Measurements from ENCODE around the gene LDLRAD3.
"Not testable (repeated sequence)": the region's sequence is repeated elsewhere in the genome, so short reads cannot be mapped to it uniquely, and the experiment has no call there.

The LDLRAD3 gene

GRCh38 chr11:36044636-36045035 lies 100.8 kb downstream of the LDLRAD3 start:
- DNase-seq (ENCODE audit: low read depth in 3 of 3, low spot score in 1 of 3), result no peak

GRCh38 chr11:36045945-36046344 lies 102.1 kb downstream of the LDLRAD3 start:
- DNase-seq (ENCODE audit: low read depth in 3 of 3, low spot score in 1 of 3), result not testable (repeated sequence)

GRCh38 chr11:36046932-36047331 lies 103.1 kb downstream of the LDLRAD3 start:
- DNase-seq (ENCODE audit: low read depth in 3 of 3, low spot score in 1 of 3), result no peak

GRCh38 chr11:36047344-36047743 lies 103.5 kb downstream of the LDLRAD3 start:
- DNase-seq (ENCODE audit: low read depth in 3 of 3, low spot score in 1 of 3), result no peak

- no peak for DNase-seq (ENCODE audit: low read depth in 3 of 3, low spot score in 1 of 3)
Measured at GRCh38 chr11:36048496-36049247, 104.8 kb downstream of the LDLRAD3 start.

GRCh38 chr11:36051235-36052144 lies 107.6 kb downstream of the LDLRAD3 start:
- DNase-seq (ENCODE audit: low read depth in 3 of 3, low spot score in 1 of 3), result no peak

- no peak for DNase-seq (ENCODE audit: low read depth in 3 of 3, low spot score in 1 of 3)
Measured at GRCh38 chr11:36053281-36053680, 109.4 kb downstream of the LDLRAD3 start.

GRCh38 chr11:36053862-36054261 lies 110.0 kb downstream of the LDLRAD3 start:
- no peak for DNase-seq (ENCODE audit: low read depth in 3 of 3, low spot score in 1 of 3)

GRCh38 chr11:36054628-36055027 lies 110.8 kb downstream of the LDLRAD3 start:
- no peak for DNase-seq (ENCODE audit: low read depth in 3 of 3, low spot score in 1 of 3)

- DNase-seq (ENCODE audit: low read depth in 3 of 3, low spot score in 1 of 3), result no peak
Measured at GRCh38 chr11:36056160-36056751, 112.4 kb downstream of the LDLRAD3 start.

- no peak for DNase-seq (ENCODE audit: low read depth in 3 of 3, low spot score in 1 of 3)
Measured at GRCh38 chr11:36057379-36058042, 113.6 kb downstream of the LDLRAD3 start.

- no peak for DNase-seq (ENCODE audit: low read depth in 3 of 3, low spot score in 1 of 3)
Measured at GRCh38 chr11:36059660-36060059, 115.8 kb downstream of the LDLRAD3 start.

- DNase-seq (ENCODE audit: low read depth in 3 of 3, low spot score in 1 of 3), result no peak
Measured at GRCh38 chr11:36060926-36061325, 117.1 kb downstream of the LDLRAD3 start.

- DNase-seq (ENCODE audit: low read depth in 3 of 3, low spot score in 1 of 3), result no peak
Measured at GRCh38 chr11:36061471-36061870, 117.6 kb downstream of the LDLRAD3 start.

GRCh38 chr11:36062796-36063365 lies 119.0 kb downstream of the LDLRAD3 start:
- DNase-seq (ENCODE audit: low read depth in 3 of 3, low spot score in 1 of 3), result no peak

GRCh38 chr11:36065436-36065835 lies 121.6 kb downstream of the LDLRAD3 start:
- DNase-seq (ENCODE audit: low read depth in 3 of 3, low spot score in 1 of 3), result no peak

- no peak for DNase-seq (ENCODE audit: low read depth in 3 of 3, low spot score in 1 of 3)
Measured at GRCh38 chr11:36066891-36067290, 123.0 kb downstream of the LDLRAD3 start.

GRCh38 chr11:36069576-36070212 lies 125.8 kb downstream of the LDLRAD3 start:
- no peak for DNase-seq (ENCODE audit: low read depth in 3 of 3, low spot score in 1 of 3)

GRCh38 chr11:36070213-36070953 lies 126.5 kb downstream of the LDLRAD3 start:
- no peak for DNase-seq (ENCODE audit: low read depth in 3 of 3, low spot score in 1 of 3)

GRCh38 chr11:36070954-36071330 lies 127.1 kb downstream of the LDLRAD3 start:
- no peak for DNase-seq (ENCODE audit: low read depth in 3 of 3, low spot score in 1 of 3)

Data from stimulated activated CD4-positive, alpha-beta T cell treated with anti-CD3 and anti-CD28 coated beads, TNF-alpha, amount 100 ng/mL, for 1 hour (primary cell).